ENCODE results near the gene UNC5B. TPM values are rescaled to one million over a fixed set of nuclear protein-coding genes. Genes with fewer than 3 reads are reported as not detected.
"Not testable (repeated sequence)": the region's sequence is repeated elsewhere in the genome, so short reads cannot be mapped to it uniquely, and the experiment has no call there.

UNC5B gene
- total RNA-seq, 4 donors from 2014 or later = 3.4 to 5.2 (median 3.9) TPM

- TF ChIP-seq CTCF (IDR thresholded peaks at IDR 0.05) = no peak
- DNase-seq (ENCODE audit: low spot score) (no peak), ATAC-seq (ENCODE audit: low FRiP score) (no peak)
Measured at GRCh38 chr10:71217266-71218045, 5.1 kb downstream of the UNC5B start.

- no peak for TF ChIP-seq CTCF (IDR thresholded peaks at IDR 0.05)
- peak; percentile 25 for ATAC-seq (ENCODE audit: low FRiP score)
- no peak for DNase-seq (ENCODE audit: low spot score)
Measured at GRCh38 chr10:71218046-71218650, 5.8 kb downstream of the UNC5B start.

GRCh38 chr10:71218651-71219050 is 6.3 kb downstream of the UNC5B start:
- no peak for ATAC-seq (ENCODE audit: low FRiP score)
- no peak for TF ChIP-seq CTCF (IDR thresholded peaks at IDR 0.05)
- DNase-seq (ENCODE audit: low spot score) = no peak

GRCh38 chr10:71219236-71219917 is 7.0 kb downstream of the UNC5B start:
- not testable (repeated sequence) for ATAC-seq (ENCODE audit: low FRiP score); DNase-seq (ENCODE audit: low spot score)

- ATAC-seq (ENCODE audit: low FRiP score) (no peak), DNase-seq (ENCODE audit: low spot score) (no peak)
- TF ChIP-seq CTCF (IDR thresholded peaks at IDR 0.05) = no peak
Measured at GRCh38 chr10:71219918-71220688, 7.7 kb downstream of the UNC5B start.

GRCh38 chr10:71220689-71221540 is 8.5 kb downstream of the UNC5B start:
- DNase-seq (ENCODE audit: low spot score) (no peak), ATAC-seq (ENCODE audit: low FRiP score) (no peak)
- TF ChIP-seq CTCF (IDR thresholded peaks at IDR 0.05) = no peak

All from omental fat pad (tissue), 4 donors.